GM20431 (cell line): ENCODE results near the gene CREB3L1.

Experiments
- in situ Hi-C: fragments of 300-500 bp; cut with MseI, MboI; formaldehyde crosslinking; loops from one replicate; pipeline ENCODE4 v1.15.0; 2020; ENCODE audit warnings: low sequenced_read_pairs; ENCODE audit not compliant: unreplicated experiment

Gene CREB3L1

DNA sequence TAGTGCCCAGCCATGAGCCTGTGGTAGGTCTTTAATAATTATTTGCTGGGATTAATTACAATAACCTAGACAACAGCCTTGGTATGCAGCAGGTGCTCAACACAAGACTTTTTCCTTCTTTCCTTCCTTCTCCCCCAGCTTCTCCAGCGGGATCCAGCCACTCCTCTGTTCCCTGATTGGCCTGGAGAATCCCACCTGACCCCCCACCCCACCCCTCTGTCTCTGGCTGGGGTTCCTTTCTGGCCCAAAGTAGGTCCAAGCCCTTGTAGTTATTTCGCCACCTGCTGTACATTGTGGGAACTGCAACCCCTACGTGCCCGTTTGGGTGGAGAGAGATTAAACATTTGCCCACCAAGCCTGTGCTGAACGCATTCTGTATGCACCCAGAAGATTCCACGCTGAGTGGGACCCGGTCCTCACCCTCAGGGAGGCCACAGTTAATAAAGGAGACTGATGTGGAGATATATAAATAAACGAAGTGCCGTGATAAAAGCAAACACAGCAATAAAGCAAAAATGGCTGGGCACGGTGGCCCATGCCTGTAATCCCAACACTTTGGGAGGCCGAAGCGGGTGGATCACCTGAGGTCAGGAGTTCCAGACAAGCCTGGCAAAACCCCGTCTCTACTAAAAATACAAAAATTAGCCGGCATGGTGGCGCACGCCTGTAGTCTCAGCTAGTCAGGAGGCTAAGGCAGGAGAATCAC lies 37.7 kb downstream of the CREB3L1 start:
- in situ Hi-C loops: loop anchor here (10.0 kb wide), 1 partner anchor 70 kb away; no protein-coding TSS in a partner anchor

DNA sequence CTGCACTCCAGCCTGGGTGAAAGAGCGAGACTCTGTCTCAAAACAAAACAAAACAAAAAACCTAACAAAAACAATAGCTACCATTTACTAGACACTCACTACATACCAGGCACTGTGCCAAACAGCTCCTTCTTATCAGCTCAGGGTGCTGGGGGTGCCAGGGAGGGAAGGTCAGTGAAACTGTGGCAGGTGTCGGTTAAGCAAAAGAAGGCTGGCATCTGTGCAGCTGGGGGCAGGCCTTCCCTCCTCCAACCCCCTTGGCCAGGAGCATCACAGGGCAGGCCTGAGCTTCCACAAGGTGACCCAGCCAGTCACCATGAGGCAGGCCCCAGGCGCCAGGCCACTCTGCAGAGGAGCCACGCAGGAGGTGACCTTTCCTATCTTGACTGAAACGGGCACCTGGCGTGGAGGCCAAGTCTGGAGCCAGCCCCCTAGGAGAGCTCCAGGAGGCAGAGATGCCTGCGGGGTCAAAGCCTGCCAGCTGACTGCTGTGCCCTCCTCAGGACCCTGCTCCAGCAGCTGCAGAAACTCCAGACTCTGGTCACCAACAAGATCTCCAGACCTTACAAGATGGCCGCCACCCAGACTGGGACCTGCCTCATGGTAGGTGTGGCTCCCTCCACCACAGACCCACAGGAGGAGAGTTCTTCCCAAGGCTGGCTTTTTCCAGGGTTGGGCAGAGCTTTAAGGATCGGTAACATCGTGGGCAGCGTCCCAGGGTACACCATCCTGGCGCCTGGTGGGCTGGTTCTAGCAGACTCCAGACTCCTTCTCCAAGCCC lies 38.5 kb downstream of the CREB3L1 start:
- in situ Hi-C loops: loop anchor here (10.0 kb wide), 1 partner anchor 71 kb away; no protein-coding TSS in a partner anchor

DNA sequence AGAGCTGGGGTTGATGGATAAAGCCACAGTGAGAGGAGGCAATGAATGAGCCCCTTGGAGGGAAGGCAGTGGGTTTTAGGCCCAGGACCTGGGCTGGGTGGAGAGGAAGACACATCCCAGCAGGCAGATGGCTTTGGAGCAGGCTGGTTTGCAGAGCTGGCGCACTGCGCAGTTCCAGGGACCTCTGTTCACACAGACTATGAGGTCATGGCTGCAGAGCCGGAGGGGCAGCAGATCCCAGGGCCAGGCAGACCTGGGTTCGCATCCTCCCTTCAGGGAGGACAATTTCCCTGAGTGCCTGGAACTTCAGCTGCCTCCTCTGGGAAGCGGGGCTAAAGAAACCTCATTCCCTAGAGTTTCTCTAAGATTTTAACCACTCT lies 41.6 kb downstream of the CREB3L1 start:
- in situ Hi-C loops: loop anchor here (10.0 kb wide), 1 partner anchor 74 kb away; no protein-coding TSS in a partner anchor

DNA sequence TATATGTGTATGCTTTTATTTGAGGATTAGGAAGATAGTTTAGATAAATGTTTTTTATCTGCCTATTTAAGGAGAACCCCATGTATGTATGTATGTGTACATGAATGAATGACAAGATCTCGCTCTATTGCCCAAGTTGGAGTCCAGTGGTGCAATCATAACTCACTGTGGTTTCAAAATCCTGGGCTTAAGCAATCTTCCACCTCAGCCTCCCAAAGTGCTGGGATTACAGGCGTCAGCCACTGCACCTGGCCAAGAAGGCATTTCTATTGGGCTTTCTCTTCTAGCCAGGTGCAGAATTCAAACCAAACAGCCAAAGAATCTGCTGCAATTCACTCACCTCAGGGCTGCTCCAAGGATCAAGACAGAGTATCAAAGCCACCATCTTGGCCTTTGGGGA lies 44.3 kb downstream of the CREB3L1 start:
- in situ Hi-C loops: no loop called here

DNA sequence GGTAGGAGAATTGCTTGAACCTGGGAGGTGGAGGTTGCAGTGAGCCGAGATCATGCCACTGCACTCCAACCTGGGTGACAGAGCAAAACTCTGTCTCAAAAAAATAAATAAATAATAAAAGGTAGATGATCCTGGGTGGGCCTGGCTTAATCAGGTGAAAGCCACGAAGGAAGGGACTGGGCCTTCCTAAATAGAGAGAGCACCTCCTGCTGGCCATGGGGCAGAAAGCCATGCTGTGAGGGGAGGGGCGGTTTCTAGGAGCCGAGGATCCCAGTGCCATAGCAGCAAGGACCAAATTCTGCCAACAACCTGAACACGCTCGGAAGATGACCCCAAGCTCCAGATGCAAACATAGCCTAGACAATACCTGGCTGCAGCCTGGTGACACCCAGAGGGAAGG lies 45.3 kb downstream of the CREB3L1 start:
- in situ Hi-C loops: no loop called here

DNA sequence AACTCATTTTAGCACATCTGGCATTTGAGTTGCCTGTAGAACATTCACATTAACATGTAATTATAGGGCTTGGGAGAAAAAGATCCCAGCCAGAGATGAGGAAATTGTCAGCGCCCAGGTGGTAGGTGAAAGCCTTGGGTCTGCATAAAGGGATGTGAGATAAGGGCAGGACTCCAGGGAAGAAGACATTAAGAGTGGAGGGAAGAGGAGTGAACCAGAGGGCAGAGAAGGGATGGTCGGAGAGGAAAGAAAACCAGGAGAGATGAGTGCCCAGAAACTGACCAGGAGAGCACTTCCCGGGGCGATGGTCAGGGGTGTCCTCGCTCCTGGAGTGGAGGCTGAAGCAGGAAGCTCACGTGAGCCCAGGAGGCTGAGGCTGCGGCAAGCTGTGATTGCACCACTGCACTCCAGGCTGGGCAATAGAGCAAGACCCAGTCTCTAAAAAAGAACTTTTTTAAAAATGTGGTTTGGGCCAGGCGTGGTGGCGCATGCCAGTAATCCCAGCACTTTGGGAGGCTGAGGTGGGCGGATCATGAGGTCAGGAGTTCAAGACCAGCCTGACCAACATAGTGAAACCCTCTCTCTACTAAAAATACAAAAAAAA lies 49.5 kb downstream of the CREB3L1 start:
- in situ Hi-C loops: no loop called here

DNA sequence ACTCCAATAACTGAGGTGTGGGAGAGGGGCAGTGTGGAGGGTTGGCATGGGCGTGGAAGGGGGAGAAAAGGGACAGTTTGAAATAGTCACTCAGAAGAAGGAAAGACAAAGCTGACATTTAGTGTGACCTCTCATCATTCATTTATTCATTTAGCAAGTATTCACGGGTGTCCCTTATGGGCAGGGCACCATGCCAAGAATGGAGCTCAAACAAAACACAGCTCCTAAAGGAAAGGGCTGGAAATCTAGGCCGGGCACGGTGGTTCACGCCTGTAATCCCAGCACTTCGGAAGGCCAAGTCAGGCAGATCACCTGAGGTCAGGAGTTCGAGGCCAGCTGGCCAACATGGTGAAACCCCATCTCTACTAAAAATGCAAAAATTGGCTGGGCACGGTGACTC lies 50.4 kb downstream of the CREB3L1 start:
- in situ Hi-C loops: no loop called here

DNA sequence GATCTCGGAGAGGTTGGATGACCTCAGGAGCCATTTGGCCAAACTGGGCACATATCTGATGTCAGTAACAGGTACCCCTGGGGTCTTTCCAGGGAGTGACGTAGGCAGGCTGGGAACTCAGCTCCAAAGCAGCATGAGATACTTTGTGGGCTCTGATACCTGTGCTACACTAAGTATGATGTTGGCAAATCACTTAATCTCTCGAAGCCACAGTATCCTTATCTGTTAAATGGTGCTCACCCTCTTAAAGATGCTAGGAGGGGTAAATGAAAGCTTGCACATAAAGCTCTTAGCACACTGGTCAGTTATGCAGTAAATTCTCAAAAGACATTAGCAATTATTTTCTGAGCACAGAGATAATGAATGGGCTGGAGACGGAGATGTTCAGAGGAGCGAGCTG lies 52.7 kb downstream of the CREB3L1 start:
- in situ Hi-C loops: no loop called here

DNA sequence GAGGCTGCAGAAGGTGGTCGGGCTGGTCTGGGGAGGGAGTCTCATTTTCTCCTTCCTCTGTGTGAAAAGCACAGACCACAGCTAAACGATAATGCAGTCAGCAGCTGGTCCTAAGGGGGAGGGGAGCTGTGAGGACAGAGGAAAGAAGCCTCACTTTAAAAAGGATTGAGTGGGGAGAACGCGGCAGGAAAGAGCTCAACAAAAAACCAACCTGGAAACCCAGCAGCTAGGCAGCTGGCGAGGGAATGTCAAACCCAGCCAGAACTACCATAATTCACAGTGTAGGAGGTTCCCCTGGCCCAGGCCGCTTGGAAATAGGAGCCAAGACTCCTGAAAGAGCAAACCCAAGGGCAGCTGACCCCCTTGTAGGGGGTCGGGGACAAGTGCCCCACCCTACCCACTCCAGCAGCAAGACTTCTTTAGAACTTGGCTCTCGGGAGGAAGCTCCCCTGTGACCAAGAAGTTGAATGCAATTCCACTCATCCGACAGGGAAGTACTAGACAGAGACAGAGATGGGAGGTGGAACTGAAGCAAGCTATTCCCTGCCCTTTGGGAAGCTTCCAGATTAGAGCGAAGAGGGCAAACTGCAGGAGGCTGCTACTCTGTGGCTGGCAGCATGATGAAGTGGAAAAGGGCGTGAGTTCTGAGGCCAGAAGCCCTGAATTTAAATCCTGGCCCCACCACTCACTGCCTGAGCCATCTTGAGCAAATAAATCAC lies 53.3 kb downstream of the CREB3L1 start:
- in situ Hi-C loops: no loop called here

DNA sequence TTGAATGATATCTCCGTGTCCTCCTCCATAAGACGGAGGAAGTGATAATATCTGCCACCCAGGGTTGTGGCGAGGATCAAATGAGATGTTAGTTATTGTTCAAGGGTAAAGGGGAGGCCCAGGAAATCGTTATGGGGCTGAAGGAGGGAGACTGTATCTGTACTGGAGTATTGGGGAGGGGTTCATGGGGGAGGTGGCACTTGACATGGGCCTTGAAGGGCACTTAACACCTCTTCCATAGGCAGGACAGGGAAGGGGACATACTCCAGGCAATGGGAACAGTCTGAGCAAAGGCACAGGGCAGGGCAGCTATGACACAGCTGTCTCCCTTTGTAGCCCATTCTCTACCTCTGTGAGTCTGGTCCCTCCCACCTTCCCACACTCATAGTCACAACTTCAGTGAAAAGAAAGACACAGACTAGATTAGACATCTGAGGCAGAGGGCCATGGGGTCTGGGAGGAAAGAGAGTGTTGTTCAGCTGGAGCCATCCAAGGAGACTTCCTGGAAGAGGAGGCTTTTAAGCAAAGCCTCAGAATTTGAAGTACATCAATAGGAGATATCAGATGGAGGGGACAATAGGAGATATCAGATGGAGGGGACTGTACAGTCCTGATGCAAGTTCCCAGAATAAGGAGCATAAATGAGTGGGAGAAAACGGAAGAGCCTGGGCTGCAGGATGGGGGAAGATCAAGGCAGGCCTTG lies 54.0 kb downstream of the CREB3L1 start:
- in situ Hi-C loops: no loop called here

DNA sequence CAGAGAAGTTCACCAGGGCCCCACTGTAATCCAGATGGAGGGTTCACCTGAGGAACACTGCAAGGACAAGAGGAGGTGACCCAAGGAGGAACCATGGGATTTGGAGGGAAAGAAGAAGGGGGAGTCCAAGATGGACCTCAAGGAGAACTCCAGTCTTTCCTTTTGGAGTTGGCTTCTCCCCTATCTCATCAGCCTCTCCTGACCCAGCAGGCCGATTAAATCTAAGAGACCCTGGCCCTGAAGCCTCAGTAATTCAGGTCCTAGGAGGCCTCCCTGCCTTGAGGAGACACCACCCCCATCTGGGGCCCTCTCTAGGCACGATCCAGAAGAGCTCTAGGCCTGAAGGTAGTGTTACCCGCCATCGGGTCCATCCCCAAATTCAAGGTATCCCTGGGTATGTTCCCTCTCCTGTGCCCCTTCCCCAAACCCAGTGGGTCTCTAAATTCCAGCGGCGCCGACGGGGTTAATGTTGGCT lies 54.7 kb downstream of the CREB3L1 start:
- in situ Hi-C loops: no loop called here

DNA sequence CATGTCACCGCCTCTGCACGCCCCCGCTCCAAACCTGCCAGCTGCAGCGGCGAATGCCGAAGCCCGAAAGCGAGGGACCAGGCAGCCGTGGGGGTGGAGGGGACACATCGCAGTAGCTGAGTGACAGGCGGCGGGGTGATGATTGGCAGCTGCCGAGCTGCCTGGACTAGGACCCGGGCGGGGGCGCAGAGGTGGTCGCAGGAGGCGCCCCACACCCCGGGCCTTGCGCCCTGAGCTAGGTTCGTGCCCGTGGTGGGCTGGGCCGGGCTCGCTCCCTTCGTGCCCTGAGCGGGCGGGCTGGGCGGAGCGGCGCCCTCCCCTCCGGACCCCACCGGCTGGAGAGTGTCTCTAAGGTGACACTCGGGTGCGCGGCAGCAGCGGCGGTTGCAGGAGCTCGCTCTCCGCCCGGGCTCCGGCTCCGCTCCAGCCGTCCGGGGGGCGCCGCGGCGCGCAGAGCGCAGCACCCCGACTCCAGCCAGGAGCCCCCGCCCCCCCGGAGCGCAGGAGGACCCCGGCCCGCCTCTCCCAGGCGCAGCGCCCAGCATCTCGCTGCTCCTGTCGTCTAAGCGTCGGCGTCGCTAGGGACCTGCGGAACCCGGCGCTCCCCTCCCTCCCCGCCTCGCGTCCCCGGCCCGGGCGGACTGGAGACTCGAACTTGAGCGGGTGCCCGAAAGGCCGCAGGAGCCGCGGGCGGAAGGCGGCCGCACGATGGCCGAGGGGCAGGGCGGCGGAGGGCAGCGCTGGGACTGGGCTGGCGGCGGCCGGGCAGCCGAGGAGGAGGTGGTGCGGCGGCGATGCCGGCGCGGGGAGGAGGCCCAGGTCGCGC lies 55.3 kb downstream of the CREB3L1 start:
- in situ Hi-C loops: no loop called here

DNA sequence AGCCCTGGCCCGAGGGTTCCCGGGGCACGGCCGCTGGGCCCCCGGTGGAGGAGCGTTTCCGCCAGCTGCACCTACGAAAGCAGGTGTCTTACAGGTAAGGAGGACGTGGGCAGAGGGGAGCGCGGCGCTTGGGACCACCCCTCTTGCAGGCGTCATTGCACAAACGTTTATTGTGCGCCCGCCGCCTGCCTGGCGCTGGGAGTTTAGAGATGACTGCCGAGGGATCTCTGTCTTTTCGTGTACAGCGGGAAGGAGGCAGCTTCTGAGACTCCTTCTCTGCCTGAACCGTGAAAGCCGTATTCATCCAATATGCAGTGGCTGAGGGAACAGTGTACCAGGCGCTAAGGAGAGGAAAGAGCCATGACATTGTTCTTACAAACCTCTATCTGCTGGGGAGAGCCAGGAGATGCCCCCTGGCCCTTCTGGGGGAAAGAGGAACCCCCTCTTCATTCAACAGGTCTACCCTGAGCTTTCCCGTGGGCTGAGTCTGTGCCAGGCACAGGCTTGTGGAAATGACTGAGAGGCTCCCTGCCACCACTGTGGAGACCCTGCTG lies 56.0 kb downstream of the CREB3L1 start:
- in situ Hi-C loops: no loop called here

DNA sequence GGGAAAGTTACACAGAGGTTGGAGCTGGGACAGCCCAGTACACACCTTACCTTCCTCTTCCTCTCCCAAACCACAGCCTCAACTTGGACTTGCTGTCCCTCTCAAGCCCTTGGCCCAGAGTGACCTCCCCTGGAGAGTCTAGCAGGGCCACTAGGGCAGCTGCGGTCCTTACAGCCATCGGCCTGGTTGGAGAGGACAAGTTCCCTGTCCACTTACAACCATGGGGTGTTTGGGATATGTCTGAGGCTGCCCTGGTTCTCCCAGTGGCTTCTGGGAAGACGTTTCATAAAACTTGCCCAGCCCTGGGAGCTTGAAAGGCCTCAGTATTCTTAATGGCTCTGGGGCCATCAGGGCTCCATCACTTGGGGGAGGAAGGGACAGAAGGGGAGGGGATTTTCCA lies 56.7 kb downstream of the CREB3L1 start:
- in situ Hi-C loops: no loop called here

DNA sequence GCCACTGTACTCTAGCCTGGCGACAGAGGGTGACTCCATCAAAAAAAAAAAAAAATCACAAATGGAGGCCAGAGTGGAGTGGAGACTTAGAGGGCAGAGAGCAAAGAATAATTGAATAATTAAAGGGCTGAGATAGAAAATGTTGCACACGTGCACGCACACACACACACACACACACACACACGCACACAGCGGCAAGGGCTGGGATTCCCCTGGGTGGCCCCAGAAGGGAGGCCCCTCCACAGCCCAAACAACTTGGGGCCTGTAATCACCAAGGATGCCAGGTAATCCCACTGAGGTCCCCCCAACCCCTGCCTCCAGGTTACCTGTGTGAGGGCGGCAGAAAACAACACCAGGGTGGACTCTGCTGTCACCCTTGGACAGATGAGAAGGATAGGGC lies 57.8 kb downstream of the CREB3L1 start:
- in situ Hi-C loops: no loop called here

DNA sequence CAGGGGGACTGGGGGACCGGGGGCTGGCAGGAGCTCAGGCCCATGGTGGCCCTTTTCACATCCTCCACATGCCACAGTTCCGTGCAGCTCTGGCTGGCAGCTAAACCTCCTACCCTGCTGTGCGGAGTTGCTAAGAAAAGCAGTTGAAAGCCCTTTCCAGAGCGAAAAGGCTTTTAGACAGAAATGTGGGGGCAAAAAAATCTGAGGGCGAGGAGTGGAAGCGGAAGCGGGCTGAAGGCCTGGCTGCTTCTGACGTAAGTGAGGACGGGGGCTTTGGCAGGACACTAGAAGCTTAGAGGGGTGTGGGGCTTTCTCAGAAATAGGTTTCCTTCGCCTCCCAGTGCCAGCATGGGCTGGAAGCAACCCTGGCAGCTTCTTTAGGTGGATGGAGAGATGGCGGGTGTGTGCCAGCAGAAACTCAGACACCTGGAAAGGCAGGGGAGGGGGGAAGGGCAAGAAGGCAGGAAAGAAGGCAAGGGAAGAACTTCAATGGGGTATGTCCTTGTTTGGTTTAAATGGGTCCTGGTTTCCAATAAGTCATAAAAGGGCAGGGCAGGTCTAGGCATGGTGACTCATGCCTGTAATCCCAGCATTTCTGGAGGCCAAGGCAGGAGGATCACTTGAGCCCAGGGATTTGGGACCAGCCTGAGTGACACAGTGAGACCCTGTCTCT lies 58.6 kb downstream of the CREB3L1 start:
- in situ Hi-C loops: no loop called here

DNA sequence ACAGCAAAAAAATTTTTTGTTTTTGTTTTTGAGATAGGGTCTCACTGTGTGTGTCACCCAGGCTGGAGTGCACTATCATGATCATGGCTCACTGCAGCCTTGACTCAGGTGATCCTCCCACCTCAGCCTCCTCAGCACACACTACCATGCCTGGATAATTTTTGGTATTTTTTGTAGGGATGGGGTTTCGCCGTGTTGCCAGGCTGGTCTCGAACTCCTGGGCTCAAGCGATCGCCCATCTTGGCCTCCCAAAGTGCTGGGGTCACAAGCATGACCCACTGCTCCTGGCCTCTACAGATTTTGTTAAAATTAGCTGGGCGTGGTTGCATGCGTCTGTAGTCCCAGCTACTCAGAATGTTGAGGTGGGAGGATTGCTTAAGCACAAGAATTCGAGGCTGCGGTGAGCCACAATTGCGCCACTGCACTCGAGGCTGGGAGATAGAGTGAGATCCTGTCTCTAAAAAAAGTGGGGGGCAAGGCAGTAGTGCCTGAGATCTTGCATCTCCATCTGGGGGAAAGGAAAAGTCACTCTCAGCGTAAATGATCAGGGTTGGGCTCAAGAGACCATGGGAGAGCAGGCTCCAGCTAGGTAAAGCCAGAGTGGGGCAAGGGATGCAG lies 59.2 kb downstream of the CREB3L1 start:
- in situ Hi-C loops: no loop called here
